ENCODE data around the gene FPGS. TPM values are rescaled to one million over a fixed set of nuclear protein-coding genes. Genes with fewer than 3 reads are reported as not detected.

Gene FPGS
- total and polyA plus RNA-seq, 2 of the 4 experiments (the other 2 are of a cell fraction) = 43.9 to 75.7 TPM

GRCh38 chr9:127815512-127816361 lies 13.1 kb downstream of the FPGS start:
- H3K23ac ChIP-seq (ENCODE audit: low read depth, low read length) = no peak overlapping the region
- ChIA-PET CTCF (no interaction called here), POLR2A (ENCODE audit: unreplicated experiment) (no interaction called here)
- H3K9me1 ChIP-seq (ENCODE audit: insufficient read depth, low read length) = no peaks in the 10 kb centered on the region; the same call in 1 of the 2 replicates
- H2BK120ac ChIP-seq (ENCODE audit: low read depth, low read length) = no peak overlapping the region
- no peak overlapping the region for H2AK9ac ChIP-seq (replicated peaks; ENCODE audit: low read depth, low read length, poor library complexity)
- peaks cover 11% of the 10 kb centered on the region; the same call in 1 of the 2 replicates for H3K4me1 ChIP-seq (ENCODE audit: control insufficient read depth, insufficient read depth, low read length)
- BruUV-seq (replicated peaks) = no TSS peak
- in situ Hi-C loops (cut with MboI; ENCODE audit: low sequenced_read_pairs) (no loop called here), dilution Hi-C loops (cut with HindIII; ENCODE audit: low sequenced_read_pairs, unreplicated experiment) (no loop called here), intact Hi-C loops (cut with micrococcal nuclease) (no loop called here)
- H4K5ac ChIP-seq (ENCODE audit: low read depth, low read length) = no peak overlapping the region
- no peak for DNase-seq
- no peak overlapping the region for H2BK5ac ChIP-seq (ENCODE audit: low read depth, low read length, poor library complexity, severe bottlenecking)
- H3K4me3 ChIP-seq (ENCODE audit: insufficient read depth, low read depth, low read length) = no peak overlapping the region
- no peaks in the 10 kb centered on the region for H3K27me3 ChIP-seq (ENCODE audit: control insufficient read depth, insufficient read depth, low read length)
- no peak overlapping the region for H3K27ac ChIP-seq (ENCODE audit: insufficient read depth, low read length)
- H3K14ac ChIP-seq (replicated peaks; ENCODE audit: low read depth, low read length) = no peak overlapping the region
- 90% methylated on average over 10 of the region's 33 CpGs; no CpG with 5 or more reads in 1 of the 2 experiments for WGBS, 2 experiments (ENCODE audit: extremely low coverage in 2 of 2, insufficient read length in 1 of 2)
- H3K9me3 ChIP-seq (ENCODE audit: control insufficient read depth, insufficient read depth, low read length) = no peaks in the 10 kb centered on the region
- no peak for ATAC-seq (ENCODE audit: low read depth)
- no peak overlapping the region for H2AFZ ChIP-seq (replicated peaks; ENCODE audit: low read length, poor library complexity)
- H4K20me1 ChIP-seq (ENCODE audit: insufficient read depth, low read length) = peaks cover 11% of the 10 kb centered on the region; the same call in 1 of the 2 replicates
- no peak overlapping the region for H2BK20ac ChIP-seq (ENCODE audit: low read depth, low read length)
- H3K18ac ChIP-seq (ENCODE audit: low read depth, low read length) = no peak overlapping the region
- H4K8ac ChIP-seq (ENCODE audit: low read depth in 2 of 2, low read length in 2 of 2) = no peak overlapping the region
- peaks cover 6 to 19% of the 10 kb centered on the region in 2 experiments; a peak in 3 of 4 replicates for H3K79me1 ChIP-seq (ENCODE audit: low read depth in 1 of 2, low read length in 2 of 2)
- no peak overlapping the region for H2AK5ac ChIP-seq (ENCODE audit: low read depth, low read length)
- no peak overlapping the region for H3K4me2 ChIP-seq (ENCODE audit: low read depth, low read length)
- H2BK15ac ChIP-seq (ENCODE audit: low read depth, low read length) = no peak overlapping the region
- no peak overlapping the region for H4K91ac ChIP-seq (ENCODE audit: insufficient read depth, low read depth, low read length)
- peaks cover 73% of the 10 kb centered on the region for H3K36me3 ChIP-seq (ENCODE audit: control insufficient read depth, insufficient read depth, low read length)
- H3K4ac ChIP-seq (ENCODE audit: low read depth, low read length) = no peak overlapping the region
- H3K56ac ChIP-seq (ENCODE audit: extremely low read depth, insufficient read depth, low read length) = no peak overlapping the region
- H3K9ac ChIP-seq (ENCODE audit: low read depth, low read length) = no peak overlapping the region
- TF ChIP-seq CHD1 (IDR thresholded peaks at IDR 0.05; ENCODE audit: low read depth, low read length) (no peak), MXI1 (IDR thresholded peaks at IDR 0.05; ENCODE audit: borderline replicate concordance, low read depth, low read length) (no peak), SMC3 (IDR thresholded peaks at IDR 0.05; ENCODE audit: low read depth, low read length) (no peak), POLR2A (IDR thresholded peaks at IDR 0.05; ENCODE audit: low read depth, low read length) (no peak), RAD21 (IDR thresholded peaks at IDR 0.05; ENCODE audit: low read length) (no peak), ELK1 (IDR thresholded peaks at IDR 0.05; ENCODE audit: borderline replicate concordance, low read depth, low read length) (no peak), MAFK (IDR thresholded peaks at IDR 0.05; ENCODE audit: low read depth, low read length) (no peak), BHLHE40 (IDR thresholded peaks at IDR 0.05; ENCODE audit: low read depth, low read length) (no peak), FOS (IDR thresholded peaks at IDR 0.05; ENCODE audit: low read depth, low read length) (no peak), RFX5 (IDR thresholded peaks at IDR 0.05; ENCODE audit: low read depth, low read length) (no peak), USF2 (IDR thresholded peaks at IDR 0.05; ENCODE audit: low read depth, low read length) (no peak), NFE2L2 (IDR thresholded peaks at IDR 0.05; ENCODE audit: low read depth, low read length) (no peak), CEBPB (IDR thresholded peaks at IDR 0.05; ENCODE audit: low read depth, low read length) (no peak), MAZ (IDR thresholded peaks at IDR 0.05; ENCODE audit: borderline replicate concordance, low read depth, low read length) (no peak)
- TF ChIP-seq, protein P1, sequence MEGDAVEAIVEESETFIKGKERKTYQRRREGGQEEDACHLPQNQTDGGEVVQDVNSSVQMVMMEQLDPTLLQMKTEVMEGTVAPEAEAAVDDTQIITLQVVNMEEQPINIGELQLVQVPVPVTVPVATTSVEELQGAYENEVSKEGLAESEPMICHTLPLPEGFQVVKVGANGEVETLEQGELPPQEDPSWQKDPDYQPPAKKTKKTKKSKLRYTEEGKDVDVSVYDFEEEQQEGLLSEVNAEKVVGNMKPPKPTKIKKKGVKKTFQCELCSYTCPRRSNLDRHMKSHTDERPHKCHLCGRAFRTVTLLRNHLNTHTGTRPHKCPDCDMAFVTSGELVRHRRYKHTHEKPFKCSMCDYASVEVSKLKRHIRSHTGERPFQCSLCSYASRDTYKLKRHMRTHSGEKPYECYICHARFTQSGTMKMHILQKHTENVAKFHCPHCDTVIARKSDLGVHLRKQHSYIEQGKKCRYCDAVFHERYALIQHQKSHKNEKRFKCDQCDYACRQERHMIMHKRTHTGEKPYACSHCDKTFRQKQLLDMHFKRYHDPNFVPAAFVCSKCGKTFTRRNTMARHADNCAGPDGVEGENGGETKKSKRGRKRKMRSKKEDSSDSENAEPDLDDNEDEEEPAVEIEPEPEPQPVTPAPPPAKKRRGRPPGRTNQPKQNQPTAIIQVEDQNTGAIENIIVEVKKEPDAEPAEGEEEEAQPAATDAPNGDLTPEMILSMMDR (conservative IDR thresholded peaks at IDR 0.05; ENCODE audit: low read depth, low read length) = no peak
